Central memory CD4-positive, alpha-beta T cell (primary cell): ENCODE data around the gene TMEM174.
"Not testable (repeated sequence)": the region's sequence is repeated elsewhere in the genome, so short reads cannot be mapped to it uniquely, and the experiment has no call there.

Source experiments
- DNase-seq: peaks from one replicate; pipeline ENCODE4 v3.0.0; 2022

Gene TMEM174

GRCh38 chr5:73197637-73198257 lies 24.8 kb downstream of the TMEM174 start:
- DNase-seq: no peak

GRCh38 chr5:73198833-73199592 lies 26.0 kb downstream of the TMEM174 start:
- no peak for DNase-seq

GRCh38 chr5:73199671-73200070 lies 26.7 kb downstream of the TMEM174 start:
- DNase-seq: no peak

- peak; percentile 50 for DNase-seq
These were observed 28.8 kb downstream of the TMEM174 start for GRCh38 chr5:73201547-73202513.

GRCh38 chr5:73204332-73204731 lies 31.3 kb downstream of the TMEM174 start:
- DNase-seq: no peak

GRCh38 chr5:73204733-73205132 lies 31.7 kb downstream of the TMEM174 start:
- DNase-seq: no peak

- no peak for DNase-seq
These were observed 32.3 kb downstream of the TMEM174 start for GRCh38 chr5:73205305-73205704.

- not testable (repeated sequence) for DNase-seq
These were observed 34.2 kb downstream of the TMEM174 start for GRCh38 chr5:73207239-73207638.

GRCh38 chr5:73209075-73209474 lies 36.1 kb downstream of the TMEM174 start:
- not testable (repeated sequence) for DNase-seq

GRCh38 chr5:73212693-73213092 lies 39.7 kb downstream of the TMEM174 start:
- not testable (repeated sequence) for DNase-seq

- no peak for DNase-seq
These were observed 40.6 kb downstream of the TMEM174 start for GRCh38 chr5:73213566-73213998.

GRCh38 chr5:73214306-73214705 lies 41.3 kb downstream of the TMEM174 start:
- DNase-seq: no peak

GRCh38 chr5:73214996-73215395 lies 42.0 kb downstream of the TMEM174 start:
- no peak for DNase-seq

GRCh38 chr5:73215531-73215890 lies 42.5 kb downstream of the TMEM174 start:
- DNase-seq: no peak

- DNase-seq: peak; percentile 50
These were observed 43.1 kb downstream of the TMEM174 start for GRCh38 chr5:73215891-73216610.

GRCh38 chr5:73218552-73219171 lies 45.7 kb downstream of the TMEM174 start:
- no peak for DNase-seq

GRCh38 chr5:73219336-73219735 lies 46.3 kb downstream of the TMEM174 start:
- peak; percentile 36 for DNase-seq

GRCh38 chr5:73221161-73221560 lies 48.2 kb downstream of the TMEM174 start:
- no peak for DNase-seq

- DNase-seq: no peak
These were observed 48.7 kb downstream of the TMEM174 start for GRCh38 chr5:73221726-73222125.

GRCh38 chr5:73222173-73222572 lies 49.2 kb downstream of the TMEM174 start:
- DNase-seq: no peak
